ENCODE results near the gene AIF1L. TPM values are rescaled to one million over a fixed set of nuclear protein-coding genes. Genes with fewer than 3 reads are reported as not detected.
A peak's percentile ranks its signal among the peaks of the same experiment; 100 is the strongest.

The AIF1L gene
- polyA plus RNA-seq, 1 donor (not counting 4 experiments of a cell fraction or from before 2014, with no cell fraction given) = 1.5 TPM

- Histone ChIP-seq H3K27me3 (ENCODE audit: control insufficient read depth, extremely low read depth, insufficient read depth, low read length) (no peaks in the 10 kb centered on the region), H3K9me1 (ENCODE audit: control insufficient read depth, extremely low read depth, insufficient read depth, low read length) (no peaks in the 10 kb centered on the region), H3K9ac (ENCODE audit: control insufficient read depth, extremely low read depth, insufficient read depth, low read length) (no peak overlapping the region), H4K20me1 (ENCODE audit: control insufficient read depth, extremely low read depth, insufficient read depth, low read length) (no peaks in the 10 kb centered on the region), H2AFZ (ENCODE audit: control insufficient read depth, low read length) (no peak overlapping the region), H3K4me3 (ENCODE audit: control insufficient read depth in 2 of 3, extremely low read depth in 1 of 3, insufficient read depth in 2 of 3, low read depth in 1 of 3, low read length in 3 of 3) (no peak overlapping the region), H3K36me3 (ENCODE audit: control insufficient read depth in 2 of 2, extremely low read depth in 1 of 2, insufficient read depth in 2 of 2, low read length in 2 of 2) (no peaks in the 10 kb centered on the region), H3K79me2 (ENCODE audit: control insufficient read depth, insufficient read depth, low read length) (no peaks in the 10 kb centered on the region), H3K9me3 (ENCODE audit: control insufficient read depth, low read depth, low read length) (no peaks in the 10 kb centered on the region), H3K27ac (ENCODE audit: control insufficient read depth, insufficient read depth, low read length) (no peak overlapping the region), H3K4me2 (ENCODE audit: control insufficient read depth, extremely low read depth, insufficient read depth, low read depth, low read length) (no peak overlapping the region), H3K4me1 (ENCODE audit: control insufficient read depth, extremely low read depth, insufficient read depth, low read length) (peaks cover 9% of the 10 kb centered on the region)
- DNase-seq (ENCODE audit: low read depth, low spot score) (no peak), FAIRE-seq (no peak)
- TF ChIP-seq EZH2 (IDR thresholded peaks at IDR 0.05; ENCODE audit: low read length) (no peak), CTCF (optimal IDR thresholded peaks at IDR 0.05 in 1 of 3, IDR thresholded peaks at IDR 0.05 in 1 of 3, conservative IDR thresholded peaks at IDR 0.05 in 1 of 3; ENCODE audit: extremely low read depth in 1 of 3, insufficient read depth in 2 of 3, low read length in 3 of 3) (no peak)
- dilution Hi-C loops (cut with MboI; ENCODE audit: extremely low pct_ligation_motif_present, low sequenced_read_pairs) = no loop called here
These were observed 15.6 kb downstream of the AIF1L start for GRCh38 chr9:131111854-131112311.

- H3K4me2 ChIP-seq (ENCODE audit: control insufficient read depth, extremely low read depth, insufficient read depth, low read depth, low read length) = peak overlapping the region; percentile 2
- dilution Hi-C loops (cut with MboI; ENCODE audit: extremely low pct_ligation_motif_present, low sequenced_read_pairs) = no loop called here
These were observed 16.2 kb downstream of the AIF1L start for GRCh38 chr9:131112374-131113154.

More at GRCh38 chr9:131112374-131113154, 16.2 kb downstream of the AIF1L start:
- Histone ChIP-seq H2AFZ (ENCODE audit: control insufficient read depth, low read length) (no peak overlapping the region), H3K4me1 (ENCODE audit: control insufficient read depth, extremely low read depth, insufficient read depth, low read length) (peaks cover 9% of the 10 kb centered on the region), H3K9me1 (ENCODE audit: control insufficient read depth, extremely low read depth, insufficient read depth, low read length) (no peaks in the 10 kb centered on the region), H3K4me3 (ENCODE audit: control insufficient read depth in 2 of 3, extremely low read depth in 1 of 3, insufficient read depth in 2 of 3, low read depth in 1 of 3, low read length in 3 of 3) (no peak overlapping the region), H3K27me3 (ENCODE audit: control insufficient read depth, extremely low read depth, insufficient read depth, low read length) (no peaks in the 10 kb centered on the region), H3K9me3 (ENCODE audit: control insufficient read depth, low read depth, low read length) (no peaks in the 10 kb centered on the region), H3K36me3 (ENCODE audit: control insufficient read depth in 2 of 2, extremely low read depth in 1 of 2, insufficient read depth in 2 of 2, low read length in 2 of 2) (no peaks in the 10 kb centered on the region), H3K79me2 (ENCODE audit: control insufficient read depth, insufficient read depth, low read length) (no peaks in the 10 kb centered on the region), H3K9ac (ENCODE audit: control insufficient read depth, extremely low read depth, insufficient read depth, low read length) (no peak overlapping the region), H3K27ac (ENCODE audit: control insufficient read depth, insufficient read depth, low read length) (no peak overlapping the region), H4K20me1 (ENCODE audit: control insufficient read depth, extremely low read depth, insufficient read depth, low read length) (no peaks in the 10 kb centered on the region)
- TF ChIP-seq CTCF (optimal IDR thresholded peaks at IDR 0.05 in 1 of 3, IDR thresholded peaks at IDR 0.05 in 1 of 3, conservative IDR thresholded peaks at IDR 0.05 in 1 of 3; ENCODE audit: extremely low read depth in 1 of 3, insufficient read depth in 2 of 3, low read length in 3 of 3) = no peak
- TF ChIP-seq EZH2 (IDR thresholded peaks at IDR 0.05; ENCODE audit: low read length) = no peak
- DNase-seq (ENCODE audit: low read depth, low spot score) (no peak), FAIRE-seq (no peak)
